HG02852 (cell line): ENCODE results near the gene UMPS.

ENCODE experiments used
- ATAC-seq: cut with Tn5 transposase; IDR thresholded peaks from one replicate; pipeline ENCODE4 v1.9.1; 2021; ENCODE audit warnings: mild to moderate bottlenecking, moderate library complexity; ENCODE audit not compliant: unreplicated experiment

Gene UMPS

GRCh38 chr3:124730129-124730940, at the start of gene UMPS:
TSS of gene UMPS (plus strand) at chr3:124730452. CDS start at chr3:124730472, 20 bp downstream.
- peak; percentile 97 for ATAC-seq

GRCh38 chr3:124680521-124680920, 49.7 kb upstream of the UMPS start:
- ATAC-seq: no peak

GRCh38 chr3:124682263-124682662, 48.0 kb upstream of the UMPS start:
- no peak for ATAC-seq

DNA sequence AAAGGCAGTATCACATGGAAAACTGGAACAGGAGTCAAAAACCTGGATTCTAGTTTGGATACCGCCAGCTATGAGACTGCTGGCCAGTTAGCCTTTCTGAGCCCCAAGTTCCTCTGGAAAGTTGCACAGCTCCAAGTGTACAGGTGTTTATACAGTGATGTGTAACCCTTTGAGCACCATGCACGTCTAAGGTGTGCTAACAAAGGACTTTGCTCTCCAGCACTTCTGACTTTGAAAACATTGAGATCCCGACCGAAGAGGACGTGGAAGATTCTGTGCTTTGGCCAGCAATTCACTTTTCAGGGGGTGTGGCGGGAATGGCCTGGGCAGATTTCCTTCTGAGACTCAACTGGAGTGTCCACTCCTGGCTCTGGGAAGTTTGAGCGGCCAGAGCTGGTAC, 45.8 kb upstream of the UMPS start:
- ATAC-seq: no peak

GRCh38 chr3:124685067-124685466, 45.2 kb upstream of the UMPS start:
- no peak for ATAC-seq

GRCh38 chr3:124685481-124685880, 44.8 kb upstream of the UMPS start:
- no peak for ATAC-seq

GRCh38 chr3:124686028-124686670, 44.1 kb upstream of the UMPS start:
- ATAC-seq: no peak

DNA sequence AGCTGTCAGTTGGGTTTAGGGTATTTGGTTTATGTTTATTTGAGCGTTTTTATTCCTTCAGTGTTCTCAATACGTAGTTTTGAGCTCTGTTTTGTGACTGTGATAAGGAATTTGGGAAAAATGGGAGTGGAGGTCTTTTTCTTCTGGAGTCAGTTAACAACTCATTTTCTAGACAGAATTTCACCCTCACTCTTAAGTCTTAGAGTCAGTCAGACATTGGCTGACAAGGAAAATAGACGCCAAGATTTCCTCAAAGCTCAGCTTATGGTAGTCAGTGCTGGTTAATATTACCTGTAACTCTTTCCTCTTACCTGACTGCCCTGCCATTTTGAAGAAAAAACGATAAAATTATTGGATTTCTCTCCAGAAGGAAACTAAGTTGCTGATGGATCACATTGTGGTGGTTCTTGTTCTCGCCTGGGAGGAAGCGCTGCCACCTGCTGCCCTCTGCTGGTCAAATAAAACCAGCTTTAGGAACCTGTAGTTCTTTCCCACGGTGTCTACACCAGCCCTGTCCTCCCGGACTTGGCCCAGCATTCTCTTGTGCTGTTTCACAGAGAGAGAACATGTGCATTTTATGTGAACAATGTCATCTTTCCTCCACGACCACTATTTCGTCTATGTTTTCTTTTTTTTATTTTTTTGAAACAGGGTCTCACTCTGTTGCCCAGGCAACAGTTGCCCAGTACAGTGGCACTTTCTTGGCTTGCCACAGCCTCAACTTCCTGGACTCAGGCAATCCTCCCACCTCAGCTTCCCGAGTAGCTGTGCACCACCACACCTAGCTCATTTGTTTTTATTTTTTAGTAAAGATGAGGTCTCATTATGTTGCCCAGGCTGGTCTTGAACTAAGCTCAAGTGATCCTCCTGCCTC, 41.4 kb upstream of the UMPS start:
- ATAC-seq: no peak

DNA sequence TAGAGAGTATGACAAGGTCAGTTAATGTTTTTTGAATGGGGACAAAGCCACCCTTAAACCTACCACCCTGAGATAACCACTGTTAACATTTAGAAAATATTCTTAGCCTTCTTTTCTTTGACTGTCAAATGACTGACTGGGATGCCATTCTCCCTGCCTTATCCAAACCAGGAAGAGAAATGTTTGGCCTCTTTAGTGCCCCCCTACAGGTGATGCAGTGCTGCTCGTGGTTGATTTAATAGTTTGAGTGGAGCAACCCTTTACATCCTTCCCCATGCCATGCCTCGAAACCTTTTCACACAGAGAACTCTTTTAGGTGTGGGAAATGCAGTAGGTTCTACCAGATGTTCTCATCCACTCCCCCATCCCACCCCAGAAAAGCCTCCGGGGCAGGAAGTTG, 38.7 kb upstream of the UMPS start:
- ATAC-seq: no peak

GRCh38 chr3:124694486-124694885, 35.8 kb upstream of the UMPS start:
- ATAC-seq: no peak

DNA sequence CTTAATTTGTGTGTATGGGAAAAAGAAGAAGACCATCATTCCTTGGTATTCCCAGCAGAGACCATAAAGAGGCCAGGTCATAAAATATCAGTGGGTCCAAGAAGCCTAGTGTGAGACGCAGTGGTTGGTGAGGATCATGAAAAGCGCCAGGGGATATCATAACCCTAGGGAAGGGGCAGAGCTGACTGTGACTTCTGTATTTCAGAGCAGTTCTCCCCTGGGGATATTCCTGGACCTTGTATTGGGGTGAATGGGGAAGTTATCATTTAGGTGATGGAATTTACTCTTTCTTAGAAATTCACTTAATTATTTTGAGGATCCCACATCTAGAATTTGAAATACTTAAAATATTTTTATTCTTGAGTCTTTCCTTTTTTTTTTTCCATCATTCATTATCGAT, 34.9 kb upstream of the UMPS start:
- ATAC-seq: no peak

DNA sequence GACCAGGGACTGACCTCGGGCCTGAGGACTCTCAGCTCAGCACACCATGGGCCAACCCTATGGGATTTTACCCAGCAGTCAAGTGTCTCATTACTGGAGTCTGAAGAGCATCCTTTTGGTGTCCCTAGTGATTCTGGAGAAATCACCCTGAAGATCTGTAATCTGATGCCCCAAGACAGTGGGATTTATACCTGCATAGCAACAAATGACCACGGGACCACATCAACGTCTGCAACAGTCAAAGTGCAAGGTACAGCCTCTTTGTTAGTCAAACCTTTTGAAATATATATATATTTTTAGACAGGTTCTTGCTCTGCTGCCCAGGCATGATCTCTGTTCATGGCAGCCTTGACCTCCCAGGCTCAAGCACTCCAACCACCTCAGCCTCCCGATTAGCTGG, 34.2 kb upstream of the UMPS start:
- no peak for ATAC-seq

DNA sequence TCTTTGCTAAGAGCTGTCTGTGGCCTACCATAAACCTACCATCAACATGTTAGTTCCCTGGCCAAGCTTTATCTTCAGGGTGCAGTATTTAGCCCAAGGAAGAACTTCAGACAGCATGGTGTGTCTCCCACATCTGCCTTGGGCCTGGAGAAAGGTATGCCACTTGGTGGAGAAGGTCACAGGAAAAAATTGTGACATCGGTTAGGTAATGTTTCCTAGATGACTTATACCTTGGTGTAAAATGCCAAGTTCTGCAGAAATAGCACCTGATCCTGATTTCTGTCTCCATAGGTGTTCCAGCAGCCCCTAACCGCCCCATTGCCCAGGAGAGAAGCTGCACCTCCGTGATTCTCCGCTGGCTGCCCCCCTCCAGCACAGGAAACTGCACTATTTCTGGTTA, 33.0 kb upstream of the UMPS start:
- ATAC-seq: no peak

DNA sequence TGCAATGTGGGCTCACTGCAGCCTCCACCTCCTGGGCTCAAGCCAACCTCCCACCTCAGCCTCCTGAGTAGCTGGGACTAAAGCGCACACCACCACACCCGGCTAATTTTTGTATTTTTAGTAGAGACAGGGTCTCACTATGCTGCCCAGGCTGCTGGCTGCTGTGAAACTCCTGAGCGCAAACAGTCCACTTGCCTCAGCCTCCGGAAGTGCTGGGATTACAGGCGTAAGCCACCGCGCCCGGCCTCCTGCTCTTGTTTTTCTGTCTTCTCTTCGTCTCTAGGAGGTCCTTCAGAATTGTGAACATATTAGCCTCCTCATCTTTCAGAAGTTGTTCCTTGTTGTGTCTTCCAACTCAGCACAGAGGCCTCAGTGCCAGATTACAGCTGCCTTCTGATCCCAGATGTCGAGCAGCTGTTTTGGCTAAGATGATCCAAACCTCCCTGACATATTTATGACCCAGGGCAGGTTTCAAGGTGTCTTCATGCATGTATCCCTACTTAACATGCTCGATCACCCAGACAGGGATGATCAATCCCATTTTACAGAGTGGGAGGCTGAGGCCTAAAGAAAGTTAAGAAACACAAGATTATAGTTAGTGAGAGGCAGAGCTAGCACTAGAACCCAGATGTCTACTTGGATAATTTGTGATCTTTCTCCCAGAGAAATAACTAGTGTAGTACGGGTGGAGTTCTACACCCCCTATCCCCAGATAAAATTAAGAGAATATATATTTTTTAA, 32.1 kb upstream of the UMPS start:
- no peak for ATAC-seq

GRCh38 chr3:124699051-124699450, 31.2 kb upstream of the UMPS start:
- ATAC-seq: no peak

GRCh38 chr3:124699686-124700396, 30.4 kb upstream of the UMPS start:
- no peak for ATAC-seq

DNA sequence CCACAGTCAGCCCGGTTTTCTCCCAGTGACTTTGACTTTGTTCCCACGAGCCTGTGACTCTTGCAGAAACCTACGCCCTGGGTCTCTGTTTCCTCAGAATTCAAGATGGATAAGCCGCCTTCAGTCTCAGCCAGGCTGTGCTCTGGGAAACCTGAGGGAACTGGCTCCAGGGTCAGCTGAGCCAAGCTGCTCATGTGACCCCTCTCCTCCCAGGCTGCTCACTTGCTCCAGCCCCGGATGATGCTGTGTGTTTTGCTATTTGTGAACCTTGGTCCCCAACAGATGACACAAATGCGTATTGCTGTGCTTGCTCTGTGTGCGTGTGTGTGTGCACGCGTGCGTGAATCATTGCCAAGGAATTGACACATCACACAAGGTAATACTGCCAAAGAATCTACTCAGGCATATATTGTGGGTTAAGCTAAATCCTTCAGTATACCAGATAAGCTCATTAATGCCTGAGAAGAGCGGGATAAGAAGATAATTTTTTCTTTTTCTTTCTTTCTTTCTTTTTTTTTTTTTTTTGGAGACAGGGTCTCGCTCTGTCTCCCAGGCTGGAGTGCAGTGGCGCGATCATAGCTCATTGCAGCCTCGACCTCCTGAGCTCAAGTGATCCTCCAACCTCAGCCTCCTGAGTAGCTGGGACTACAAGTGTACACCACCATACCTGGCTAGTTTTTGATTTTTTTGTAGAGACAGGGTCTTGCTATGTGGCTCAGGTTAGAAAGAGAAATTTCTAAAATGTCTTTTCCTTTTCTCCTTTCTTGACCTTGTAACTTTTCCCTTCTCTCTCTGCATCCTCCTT, 29.2 kb upstream of the UMPS start:
- no peak for ATAC-seq

DNA sequence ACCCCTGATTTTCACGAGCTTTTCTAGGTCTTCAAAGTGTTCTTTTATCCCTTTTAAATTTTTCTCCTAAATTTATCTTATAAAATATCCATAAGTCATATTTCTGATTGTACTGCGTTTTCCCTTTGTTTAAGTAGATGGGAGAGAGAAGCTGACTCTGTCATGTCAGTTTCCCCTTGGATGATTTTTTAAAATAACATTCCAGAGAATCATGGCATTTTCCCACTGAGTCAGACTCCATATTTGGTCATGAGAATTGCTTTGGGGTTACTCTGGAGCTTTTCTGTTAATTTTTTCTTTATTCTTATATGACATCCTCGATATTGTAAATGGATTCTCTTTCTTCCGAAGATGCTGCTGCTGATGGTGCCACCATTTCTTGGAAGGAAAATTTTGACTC, 28.6 kb upstream of the UMPS start:
- no peak for ATAC-seq

GRCh38 chr3:124702950-124703349, 27.3 kb upstream of the UMPS start:
- no peak for ATAC-seq
